Chondrocyte (in vitro differentiated cells): Measurements from ENCODE around the gene ZYX. TPM values are rescaled to one million over a fixed set of nuclear protein-coding genes. Genes with fewer than 3 reads are reported as not detected.
"Not testable (repeated sequence)": the region's sequence is repeated elsewhere in the genome, so short reads cannot be mapped to it uniquely, and the experiment has no call there.

Source experiments
- DNase-seq: peaks from one replicate; pipeline ENCODE4 v3.0.0; 2021; ENCODE audit warnings: mixed read lengths, low spot score
- H3K27ac Mint-ChIP-seq: one replicate; pipeline ENCODE4 v1.8.0; 2021; ENCODE audit warnings: mild to moderate bottlenecking, moderate library complexity, mixed read lengths; ENCODE audit not compliant: unreplicated experiment
- H3K27me3 Mint-ChIP-seq: 2 replicates; pipeline ENCODE4 v1.8.0; 2021; ENCODE audit warnings: low read depth, mixed read lengths
- H3K36me3 Mint-ChIP-seq: 2 replicates; pipeline ENCODE4 v1.8.0; 2021; ENCODE audit warnings: low read depth, mixed read lengths
- H3K4me1 Mint-ChIP-seq: 2 replicates; pipeline ENCODE4 v1.8.0; 2021; ENCODE audit warnings: low read depth, mild to moderate bottlenecking, mixed read lengths
- H3K4me3 Mint-ChIP-seq: one replicate; pipeline ENCODE4 v1.8.0; 2021; ENCODE audit warnings: mild to moderate bottlenecking, moderate library complexity, mixed read lengths; ENCODE audit not compliant: unreplicated experiment
- H3K9me3 Mint-ChIP-seq: 2 replicates; pipeline ENCODE4 v1.8.0; 2021; ENCODE audit warnings: low read depth, mixed read lengths
- total RNA-seq: library from RNA; stranded (reverse); gene quantifications from 3 replicates; pipeline ENCODE4 v1.2.1, GENCODE V29; 2021
- TF ChIP-seq, protein P1 (sequence below): fragments of 200-600 bp; sonication (generic); IDR thresholded peaks from 2 replicates; pipeline ENCODE4 v1.5.0; 2021; ENCODE audit warnings: antibody characterized with exemption, mild to moderate bottlenecking, moderate library complexity

Gene ZYX
- total RNA-seq, 1 donor from 2014 or later: 386 TPM

DNA sequence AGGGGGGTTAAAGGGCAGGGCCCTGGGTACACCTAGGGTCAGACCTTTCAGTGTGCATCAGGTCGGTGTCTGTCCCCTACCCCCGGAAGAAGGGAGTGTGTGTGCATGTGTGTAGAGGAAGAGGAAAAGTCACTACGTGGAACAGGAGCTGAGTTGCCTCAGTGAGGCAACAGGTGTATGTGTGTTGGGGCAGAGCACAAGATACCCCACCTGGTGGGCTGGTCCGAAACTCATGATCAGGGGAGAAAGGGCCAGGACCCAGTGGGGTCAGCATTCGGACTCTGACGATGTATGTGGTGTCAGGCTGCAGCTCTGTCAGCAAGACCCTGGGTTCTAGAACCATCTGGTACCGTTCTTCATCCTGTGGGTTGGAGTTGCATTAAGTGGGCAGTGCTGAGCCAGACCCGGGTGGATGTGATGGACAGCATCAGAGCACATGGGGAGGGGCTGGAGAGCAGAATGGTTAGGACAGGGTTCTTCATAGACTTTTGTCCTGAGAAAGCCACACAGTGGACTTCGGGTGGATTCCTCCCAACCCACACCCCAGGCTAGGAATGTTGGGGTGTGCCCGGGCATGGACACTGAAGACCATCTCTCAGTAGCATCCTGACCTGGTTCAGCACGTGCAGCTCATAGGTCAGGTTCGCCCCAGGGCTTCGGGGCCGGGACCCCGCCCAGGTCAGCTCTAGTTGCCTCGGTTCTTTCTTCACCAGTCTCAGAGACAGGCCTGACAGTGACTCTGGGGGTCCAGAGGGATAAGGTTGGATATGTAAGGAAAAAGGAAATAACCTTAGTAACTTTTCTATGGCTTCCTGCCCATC lies 16.8 kb downstream of the ZYX start:
- H3K27ac Mint-ChIP-seq: no peak overlapping the region
- H3K36me3 Mint-ChIP-seq: peaks cover 2% of the 10 kb centered on the region
- no peaks in the 10 kb centered on the region for H3K9me3 Mint-ChIP-seq
- no peak overlapping the region for H3K4me3 Mint-ChIP-seq
- DNase-seq: no peak
- TF ChIP-seq, protein P1, sequence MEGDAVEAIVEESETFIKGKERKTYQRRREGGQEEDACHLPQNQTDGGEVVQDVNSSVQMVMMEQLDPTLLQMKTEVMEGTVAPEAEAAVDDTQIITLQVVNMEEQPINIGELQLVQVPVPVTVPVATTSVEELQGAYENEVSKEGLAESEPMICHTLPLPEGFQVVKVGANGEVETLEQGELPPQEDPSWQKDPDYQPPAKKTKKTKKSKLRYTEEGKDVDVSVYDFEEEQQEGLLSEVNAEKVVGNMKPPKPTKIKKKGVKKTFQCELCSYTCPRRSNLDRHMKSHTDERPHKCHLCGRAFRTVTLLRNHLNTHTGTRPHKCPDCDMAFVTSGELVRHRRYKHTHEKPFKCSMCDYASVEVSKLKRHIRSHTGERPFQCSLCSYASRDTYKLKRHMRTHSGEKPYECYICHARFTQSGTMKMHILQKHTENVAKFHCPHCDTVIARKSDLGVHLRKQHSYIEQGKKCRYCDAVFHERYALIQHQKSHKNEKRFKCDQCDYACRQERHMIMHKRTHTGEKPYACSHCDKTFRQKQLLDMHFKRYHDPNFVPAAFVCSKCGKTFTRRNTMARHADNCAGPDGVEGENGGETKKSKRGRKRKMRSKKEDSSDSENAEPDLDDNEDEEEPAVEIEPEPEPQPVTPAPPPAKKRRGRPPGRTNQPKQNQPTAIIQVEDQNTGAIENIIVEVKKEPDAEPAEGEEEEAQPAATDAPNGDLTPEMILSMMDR: no peak
- peaks cover 3% of the 10 kb centered on the region for H3K4me1 Mint-ChIP-seq
- H3K27me3 Mint-ChIP-seq: peaks cover 7% of the 10 kb centered on the region

DNA sequence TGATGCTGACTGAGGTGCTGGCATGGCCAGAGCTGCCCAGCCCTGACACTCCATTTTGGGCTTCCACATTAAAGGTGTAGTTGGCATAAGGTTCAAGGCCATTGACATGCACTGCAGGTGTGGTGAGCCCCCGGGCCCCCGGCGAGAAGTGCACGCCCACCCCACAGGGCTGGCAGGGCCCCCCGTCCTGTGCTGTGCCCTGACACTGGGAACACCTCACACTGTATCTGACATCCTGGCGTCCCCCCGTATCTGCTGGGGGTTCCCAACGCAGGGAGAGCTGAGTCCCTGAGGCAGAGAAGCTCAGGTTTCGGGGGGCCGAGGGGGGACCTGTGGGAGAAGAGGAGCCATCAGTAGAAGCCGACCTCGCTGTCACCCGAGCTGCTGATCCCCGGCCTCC lies 17.5 kb downstream of the ZYX start:
- H3K4me3 Mint-ChIP-seq: no peak overlapping the region
- H3K27ac Mint-ChIP-seq: no peak overlapping the region
- H3K9me3 Mint-ChIP-seq: no peaks in the 10 kb centered on the region
- TF ChIP-seq, protein P1: no peak
- no peaks in the 10 kb centered on the region for H3K4me1 Mint-ChIP-seq
- peak; percentile 89 for DNase-seq
- H3K36me3 Mint-ChIP-seq: no peaks in the 10 kb centered on the region
- peaks cover 7% of the 10 kb centered on the region for H3K27me3 Mint-ChIP-seq

GRCh38 chr7:143399151-143399550 lies 18.0 kb downstream of the ZYX start:
- Mint-ChIP-seq H3K4me3 (no peak overlapping the region), H3K36me3 (no peaks in the 10 kb centered on the region), H3K4me1 (no peaks in the 10 kb centered on the region), H3K27ac (no peak overlapping the region), H3K9me3 (no peaks in the 10 kb centered on the region), H3K27me3 (peaks cover 7% of the 10 kb centered on the region)
- TF ChIP-seq, protein P1: no peak
- peak; percentile 83 for DNase-seq

DNA sequence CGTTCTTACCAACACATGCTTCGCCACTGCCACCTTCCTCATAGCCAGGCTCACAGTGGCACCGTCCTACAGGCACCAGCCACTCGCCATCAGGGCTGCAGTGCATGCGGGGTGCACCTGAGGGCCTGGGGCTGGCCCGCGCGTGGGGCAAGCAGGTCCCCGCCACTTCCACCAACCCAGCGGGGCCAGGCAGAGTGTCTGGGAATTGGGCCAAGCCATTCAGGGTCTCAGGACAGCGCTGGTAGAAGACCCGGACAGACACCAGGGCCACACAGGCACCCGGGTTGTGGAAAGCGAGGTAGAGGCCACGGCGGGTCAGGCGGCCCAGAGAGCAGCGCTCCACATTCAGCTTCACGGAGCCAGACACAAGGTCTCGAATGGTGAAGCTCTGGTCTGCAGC lies 18.5 kb downstream of the ZYX start:
- Mint-ChIP-seq H3K27me3 (peaks cover 7% of the 10 kb centered on the region), H3K27ac (no peak overlapping the region), H3K9me3 (no peaks in the 10 kb centered on the region), H3K4me1 (no peaks in the 10 kb centered on the region), H3K4me3 (no peak overlapping the region), H3K36me3 (no peaks in the 10 kb centered on the region)
- no peak for DNase-seq
- TF ChIP-seq, protein P1: no peak

DNA sequence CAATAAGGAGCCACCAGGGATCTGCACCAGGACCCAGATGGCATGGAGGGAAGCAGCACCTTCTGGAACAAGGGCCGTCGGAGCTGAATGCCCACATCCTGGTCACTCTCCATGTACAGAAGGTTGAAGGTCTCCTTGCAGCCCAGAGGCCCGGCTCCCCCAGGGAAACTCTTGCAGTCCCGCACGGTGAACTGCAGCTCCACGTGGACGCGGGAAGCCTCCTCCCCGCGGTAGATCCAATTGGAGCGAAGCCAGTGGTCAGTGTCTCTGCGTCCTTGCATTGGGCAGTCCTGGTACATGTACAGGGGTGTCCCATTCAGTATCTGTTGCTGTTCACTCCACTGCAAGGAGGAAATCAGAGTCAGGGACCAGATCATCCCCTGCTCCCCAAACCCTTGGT lies 20.1 kb downstream of the ZYX start:
- DNase-seq: peak; percentile 88
- Mint-ChIP-seq H3K4me1 (no peaks in the 10 kb centered on the region), H3K36me3 (no peaks in the 10 kb centered on the region), H3K4me3 (no peak overlapping the region), H3K9me3 (no peaks in the 10 kb centered on the region), H3K27me3 (peaks cover 9% of the 10 kb centered on the region), H3K27ac (no peak overlapping the region)
- TF ChIP-seq, protein P1: no peak

GRCh38 chr7:143402233-143402632 lies 21.1 kb downstream of the ZYX start:
- not testable (repeated sequence) for DNase-seq, H3K4me3 Mint-ChIP-seq, H3K27ac Mint-ChIP-seq, H3K36me3 Mint-ChIP-seq, H3K9me3 Mint-ChIP-seq, H3K4me1 Mint-ChIP-seq
- peaks cover 12% of the 10 kb centered on the region for H3K27me3 Mint-ChIP-seq
